Stomach (tissue), 4 donors: Measurements from ENCODE around the gene SLIT1.

Experiments used
- POLR2A ChIP-seq, 4 donors: fragments of 450-650 bp; IDR thresholded peaks; one replicate each; pipeline ENCODE4 v1.6.1; 2016; ENCODE audit warnings: antibody characterized with exemption in 4 of 4, control low read depth in 2 of 4, mild to moderate bottlenecking in 1 of 4, moderate library complexity in 1 of 4
- TF ChIP-seq, protein P1 (sequence below), 7 experiments: fragments of 450-650 bp in 4 of 7; fragments of 200-600 bp in 3 of 7; sonication (generic) in 3 of 7; IDR thresholded peaks; one replicate each; pipeline ENCODE4 v1.5.1; 2016 to 2019; ENCODE audit warnings: antibody characterized with exemption in 7 of 7, control low read depth in 2 of 7, mild to moderate bottlenecking in 1 of 7

DNA sequence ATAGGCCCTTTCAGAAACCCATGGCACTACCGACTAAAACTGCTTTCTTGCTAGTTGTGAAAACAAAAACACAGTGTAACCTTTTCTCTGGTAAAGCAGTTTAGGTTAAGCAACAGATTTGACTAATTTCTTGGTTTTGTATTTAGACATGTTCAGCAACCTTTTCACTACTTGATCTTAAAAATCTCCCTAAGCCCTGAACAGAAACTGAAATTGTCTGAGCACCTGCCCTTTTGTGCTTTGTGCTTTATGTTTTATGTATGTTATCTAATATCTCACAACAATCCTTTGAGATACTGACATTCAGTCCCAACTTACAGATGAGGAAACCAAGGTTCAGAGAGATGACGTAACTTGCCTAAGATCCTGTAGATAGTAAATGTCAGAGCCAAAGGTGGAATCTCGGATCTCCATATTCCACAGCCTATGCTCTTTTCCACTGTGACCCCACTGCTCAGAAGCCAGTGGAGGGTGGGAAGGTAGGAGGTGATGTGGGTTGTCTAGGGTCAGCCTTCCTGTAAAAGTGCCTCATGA, 207.1 kb downstream of the SLIT1 start:
- TF ChIP-seq, protein P1, sequence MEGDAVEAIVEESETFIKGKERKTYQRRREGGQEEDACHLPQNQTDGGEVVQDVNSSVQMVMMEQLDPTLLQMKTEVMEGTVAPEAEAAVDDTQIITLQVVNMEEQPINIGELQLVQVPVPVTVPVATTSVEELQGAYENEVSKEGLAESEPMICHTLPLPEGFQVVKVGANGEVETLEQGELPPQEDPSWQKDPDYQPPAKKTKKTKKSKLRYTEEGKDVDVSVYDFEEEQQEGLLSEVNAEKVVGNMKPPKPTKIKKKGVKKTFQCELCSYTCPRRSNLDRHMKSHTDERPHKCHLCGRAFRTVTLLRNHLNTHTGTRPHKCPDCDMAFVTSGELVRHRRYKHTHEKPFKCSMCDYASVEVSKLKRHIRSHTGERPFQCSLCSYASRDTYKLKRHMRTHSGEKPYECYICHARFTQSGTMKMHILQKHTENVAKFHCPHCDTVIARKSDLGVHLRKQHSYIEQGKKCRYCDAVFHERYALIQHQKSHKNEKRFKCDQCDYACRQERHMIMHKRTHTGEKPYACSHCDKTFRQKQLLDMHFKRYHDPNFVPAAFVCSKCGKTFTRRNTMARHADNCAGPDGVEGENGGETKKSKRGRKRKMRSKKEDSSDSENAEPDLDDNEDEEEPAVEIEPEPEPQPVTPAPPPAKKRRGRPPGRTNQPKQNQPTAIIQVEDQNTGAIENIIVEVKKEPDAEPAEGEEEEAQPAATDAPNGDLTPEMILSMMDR (IDR thresholded peaks at IDR 0.05): no peak
- no peak for TF ChIP-seq POLR2A (IDR thresholded peaks at IDR 0.05)
